DLD1 (cell line): Measurements from ENCODE around the gene SYNRG.

Experiments used
- in situ Hi-C: cut with HindIII; loops from 2 replicates; pipeline ENCODE4 v1.10.0; 2017; ENCODE audit warnings: low sequenced_read_pairs

SYNRG gene

GRCh38 chr17:37605813-37606505 lies 3.3 kb downstream of the SYNRG start:
- in situ Hi-C loops, result no loop called here

- in situ Hi-C loops, result no loop called here
These were observed 4.1 kb downstream of the SYNRG start for GRCh38 chr17:37605081-37605480.

- in situ Hi-C loops, result no loop called here
These were observed 4.7 kb downstream of the SYNRG start for GRCh38 chr17:37604556-37604955.

- in situ Hi-C loops, result no loop called here
These were observed 11.1 kb downstream of the SYNRG start for GRCh38 chr17:37598145-37598544.

- in situ Hi-C loops, result no loop called here
These were observed 16.9 kb downstream of the SYNRG start for GRCh38 chr17:37592291-37592690.

- in situ Hi-C loops, result no loop called here
These were observed 24.2 kb downstream of the SYNRG start for GRCh38 chr17:37585066-37585465.

- in situ Hi-C loops, result no loop called here
These were observed 32.9 kb downstream of the SYNRG start for GRCh38 chr17:37576281-37576680.

GRCh38 chr17:37574427-37574826 lies 34.8 kb downstream of the SYNRG start:
- in situ Hi-C loops, result no loop called here

GRCh38 chr17:37571674-37572073 lies 37.5 kb downstream of the SYNRG start:
- in situ Hi-C loops, result no loop called here

- in situ Hi-C loops, result no loop called here
These were observed 38.6 kb downstream of the SYNRG start for GRCh38 chr17:37570527-37571093.

GRCh38 chr17:37568350-37569053 lies 40.7 kb downstream of the SYNRG start:
- in situ Hi-C loops, result no loop called here

GRCh38 chr17:37567538-37567937 lies 41.7 kb downstream of the SYNRG start:
- in situ Hi-C loops, result no loop called here

GRCh38 chr17:37567137-37567536 lies 42.1 kb downstream of the SYNRG start:
- in situ Hi-C loops, result no loop called here

GRCh38 chr17:37564252-37564651 lies 45.0 kb downstream of the SYNRG start:
- in situ Hi-C loops, result no loop called here

GRCh38 chr17:37562016-37562745 lies 47.0 kb downstream of the SYNRG start:
- in situ Hi-C loops, result no loop called here

- in situ Hi-C loops, result no loop called here
These were observed 50.9 kb downstream of the SYNRG start for GRCh38 chr17:37558299-37558698.

GRCh38 chr17:37557482-37557881 lies 51.7 kb downstream of the SYNRG start:
- in situ Hi-C loops, result no loop called here

- in situ Hi-C loops, result no loop called here
These were observed 53.8 kb downstream of the SYNRG start for GRCh38 chr17:37555386-37555785.

- in situ Hi-C loops, result no loop called here
These were observed 55.7 kb downstream of the SYNRG start for GRCh38 chr17:37553401-37553966.

GRCh38 chr17:37551788-37552187 lies 57.4 kb downstream of the SYNRG start:
- in situ Hi-C loops, result no loop called here

GRCh38 chr17:37547986-37548385 lies 61.2 kb downstream of the SYNRG start:
- in situ Hi-C loops, result no loop called here
